HCT116 (cell line): Measurements from ENCODE around the gene SLC10A7. TPM values are rescaled to one million over a fixed set of nuclear protein-coding genes. Genes with fewer than 3 reads are reported as not detected.

Experiments
- ATAC-seq: fragments of 200-7000 bp; cut with Tn5 transposase; 2 replicates; pipeline ENCODE4 v1.9.1; 2020; ENCODE audit warnings: mild to moderate bottlenecking, moderate library complexity
- BruUV-seq: library from RNA; stranded (reverse); fragments of 400-500 nt; replicated peaks from 2 replicates; lab custom pipeline; 2021; lab: Mats Ljungman, UMichigan
- CTCF ChIA-PET: fragments of 300-600 bp; sonication (Branson Sonifier 250); formaldehyde crosslinking; loops from one replicate; lab custom pipeline; 2021; ENCODE audit warnings: antibody characterized with exemption; lab: Charles Lee
- POLR2A ChIA-PET: fragments of 300-600, 350-600 bp; sonication (Branson Sonifier 250); formaldehyde crosslinking; loops from one replicate; lab custom pipeline; 2021; ENCODE audit warnings: antibody characterized with exemption; lab: Charles Lee
- RAD21 ChIA-PET, 2 experiments: fragments of 300-600 bp; sonication (Branson Sonifier 250); formaldehyde crosslinking; loops; one replicate each; lab custom pipeline; 2023; ENCODE audit warnings: low total read pairs in 2 of 2; ENCODE audit not compliant: uncharacterized antibody in 2 of 2, unreplicated experiment in 2 of 2, low non-redundant PET in 1 of 2; lab: Charles Lee
- DNase-seq: peaks from one replicate; pipeline ENCODE4 v3.0.0-alpha.2; 2010; ENCODE audit warnings: low read depth, low spot score
- H2AFZ ChIP-seq: fragments of 200-600 bp; shearing (Covaris generic), sonication (generic); 2 replicates; pipeline ENCODE4 v1.6.1; 2017; ENCODE audit warnings: low read depth, mixed run types, mixed read lengths, antibody characterized with exemption, low read length; ENCODE audit not compliant: poor library complexity, severe bottlenecking
- H3K27ac ChIP-seq: 2 replicates; pipeline ENCODE4 v1.5.1; 2012; ENCODE audit warnings: low read depth, low read length
- H3K27me3 ChIP-seq: fragments of 200-600 bp; sonication (generic); 2 replicates; pipeline ENCODE4 v1.6.1; 2016; ENCODE audit warnings: mixed run types, low read length, mixed read lengths; ENCODE audit not compliant: insufficient read depth
- H3K36me3 ChIP-seq, 2 experiments: fragments of 200-500 bp in 1 of 2; fragments of 200-600 bp in 1 of 2; sonication (Bioruptor generic) in 1 of 2; sonication (generic) in 1 of 2; 2 replicates each; pipeline versions ENCODE4 v1.5.1 to v1.6.1; 2014 to 2016; ENCODE audit warnings: low read length in 2 of 2, inconsistent platforms in 1 of 2, mixed read lengths in 1 of 2, mixed run types in 1 of 2; ENCODE audit not compliant: insufficient read depth in 2 of 2, control insufficient read depth in 1 of 2
- H3K4me1 ChIP-seq, 2 experiments: fragments of 200-600 bp in 1 of 2; sonication (generic) in 1 of 2; 2 replicates each; pipeline versions ENCODE4 v1.5.1 to v1.6.1; 2012 to 2017; ENCODE audit warnings: low read length in 2 of 2, inconsistent platforms in 1 of 2, mild to moderate bottlenecking in 1 of 2, mixed read lengths in 1 of 2, mixed run types in 1 of 2, moderate library complexity in 1 of 2; ENCODE audit not compliant: insufficient read depth in 2 of 2, control insufficient read depth in 1 of 2
- H3K4me2 ChIP-seq: fragments of 200-600 bp; sonication (generic); 2 replicates; pipeline ENCODE4 v1.6.1; 2017; ENCODE audit warnings: mixed run types, low read length, mixed read lengths
- H3K4me3 ChIP-seq, 2 experiments: fragments of 200-600 bp in 1 of 2; sonication (generic) in 1 of 2; replicated peaks in 1 of 2; 2 replicates each; pipeline ENCODE4 v1.5.1; 2011 to 2016; ENCODE audit warnings: low read length in 2 of 2, control low read depth in 1 of 2, low read depth in 1 of 2, mild to moderate bottlenecking in 1 of 2, mixed read lengths in 1 of 2, mixed run types in 1 of 2
- H3K79me2 ChIP-seq: fragments of 200-600 bp; sonication (generic); 2 replicates; pipeline ENCODE4 v1.6.1; 2017; ENCODE audit warnings: mild to moderate bottlenecking, mixed run types, low read length, moderate library complexity, mixed read lengths; ENCODE audit not compliant: insufficient read depth
- H3K9ac ChIP-seq: fragments of 200-600 bp; sonication (generic); 2 replicates; pipeline ENCODE4 v1.6.1; 2016; ENCODE audit warnings: low read length, mixed read lengths
- H3K9me2 ChIP-seq: fragments of 200-600 bp; sonication (generic), shearing (Covaris generic); 2 replicates; pipeline ENCODE4 v1.6.1; 2017; ENCODE audit warnings: mixed run types, mild to moderate bottlenecking, moderate library complexity; ENCODE audit not compliant: insufficient read depth
- H3K9me3 ChIP-seq, 2 experiments: fragments of 200-500 bp in 1 of 2; fragments of 200-600 bp in 1 of 2; sonication (Bioruptor generic) in 1 of 2; sonication (generic) in 1 of 2; 2 replicates each; pipeline ENCODE4 v1.6.1; 2014 to 2017; ENCODE audit warnings: low read length in 2 of 2, mixed read lengths in 2 of 2, inconsistent platforms in 1 of 2, low read depth in 1 of 2, mild to moderate bottlenecking in 1 of 2, mixed run types in 1 of 2, moderate library complexity in 1 of 2; ENCODE audit not compliant: control insufficient read depth in 1 of 2, insufficient read depth in 1 of 2
- H4K20me1 ChIP-seq: fragments of 200-600 bp; sonication (generic), shearing (Covaris generic); 2 replicates; pipeline ENCODE4 v1.6.1; 2017; ENCODE audit warnings: mixed run types, mild to moderate bottlenecking, moderate library complexity; ENCODE audit not compliant: insufficient read depth
- CBX3 ChIP-seq: IDR thresholded peaks from 2 replicates; pipeline ENCODE4 v1.6.1; 2012; ENCODE audit warnings: low read depth
- EZH2phosphoT487 ChIP-seq: fragments of 200-600 bp; IDR thresholded peaks from 2 replicates; pipeline ENCODE4 v1.6.1; 2018; ENCODE audit warnings: antibody characterized with exemption, borderline replicate concordance
- POLR2A ChIP-seq: IDR thresholded peaks from 2 replicates; pipeline ENCODE4 v1.7.0; 2011; ENCODE audit warnings: borderline replicate concordance; ENCODE audit not compliant: insufficient read depth, insufficient read length; ENCODE audit errors: extremely low read depth
- POLR2AphosphoS5 ChIP-seq: IDR thresholded peaks from 2 replicates; pipeline ENCODE4 v1.6.1; 2011; ENCODE audit warnings: mild to moderate bottlenecking, low read depth, low read length, moderate library complexity
- RAD21 ChIP-seq: IDR thresholded peaks from 2 replicates; pipeline ENCODE4 v1.6.1; 2012; ENCODE audit warnings: low read depth, mild to moderate bottlenecking
- REST ChIP-seq: IDR thresholded peaks from 2 replicates; pipeline ENCODE4 v1.6.1; 2012; ENCODE audit warnings: low read depth
- SRF ChIP-seq: IDR thresholded peaks from 2 replicates; pipeline ENCODE4 v1.6.1; 2012; ENCODE audit warnings: low read depth
- ZNF274 ChIP-seq: fragments of 200-500 bp; sonication (Bioruptor generic); IDR thresholded peaks from 2 replicates; pipeline ENCODE4 v1.6.1; 2014; ENCODE audit warnings: mild to moderate bottlenecking, low read depth, low read length, inconsistent platforms
- intact Hi-C: fragments of 100-400 bp; cut with micrococcal nuclease; formaldehyde crosslinking; loops from 2 replicates; pipeline ENCODE4 v1.10.0; 2022
- total RNA-seq: library from RNA; stranded (reverse); gene quantifications from one replicate; pipeline ENCODE4 v1.2.1, GENCODE V29; 2021; ENCODE audit not compliant: unreplicated experiment
- TF ChIP-seq, protein P1 (sequence below), 3 experiments: fragments of 200-600 bp in 1 of 3; sonication (generic) in 1 of 3; IDR thresholded peaks in 2 of 3; conservative IDR thresholded peaks in 1 of 3; 2 replicates each; pipeline ENCODE4 v1.5.1; 2012 to 2017; ENCODE audit warnings: low read depth in 2 of 3, low read length in 2 of 3, antibody characterized with exemption in 1 of 3, borderline replicate concordance in 1 of 3, control low read depth in 1 of 3, mild to moderate bottlenecking in 1 of 3, mixed read lengths in 1 of 3, mixed run types in 1 of 3, moderate library complexity in 1 of 3; ENCODE audit not compliant: insufficient read depth in 1 of 3

SLC10A7 gene
- total RNA-seq, 1 experiment from 2014 or later = 5.5 TPM

DNA sequence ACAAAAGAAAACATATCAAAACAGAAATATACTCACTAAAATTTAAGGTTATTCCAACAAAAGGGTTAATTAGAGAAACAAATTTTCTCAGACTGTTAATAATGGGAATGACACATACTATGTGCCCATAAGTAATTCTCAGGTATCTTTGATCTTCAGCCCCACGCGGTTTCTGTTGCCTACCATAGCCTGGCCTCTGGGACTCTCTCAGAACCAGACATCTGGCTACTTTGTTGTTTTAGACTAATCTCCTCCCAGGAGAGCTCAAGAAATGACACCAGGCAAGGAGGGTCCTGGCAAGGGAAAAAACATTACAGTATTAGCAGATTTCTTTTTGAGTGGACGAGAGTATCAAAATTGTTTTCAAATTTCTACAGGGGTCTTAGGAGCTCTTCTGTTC lies 43.7 kb downstream of the SLC10A7 start:
- Histone ChIP-seq H3K27ac (no peak overlapping the region), H3K79me2 (no peaks in the 10 kb centered on the region), H3K9ac (no peak overlapping the region), H3K9me2 (no peaks in the 10 kb centered on the region), H3K4me3 (no peak overlapping the region), H4K20me1 (no peaks in the 10 kb centered on the region), H3K36me3 (no peaks in the 10 kb centered on the region), H2AFZ (no peak overlapping the region), H3K4me1 (no peaks in the 10 kb centered on the region), H3K4me2 (no peak overlapping the region), H3K27me3 (no peaks in the 10 kb centered on the region), H3K9me3 (no peaks in the 10 kb centered on the region)
- intact Hi-C loops = no loop called here
- POLR2A ChIA-PET = no interaction called here
- TF ChIP-seq, protein P1, sequence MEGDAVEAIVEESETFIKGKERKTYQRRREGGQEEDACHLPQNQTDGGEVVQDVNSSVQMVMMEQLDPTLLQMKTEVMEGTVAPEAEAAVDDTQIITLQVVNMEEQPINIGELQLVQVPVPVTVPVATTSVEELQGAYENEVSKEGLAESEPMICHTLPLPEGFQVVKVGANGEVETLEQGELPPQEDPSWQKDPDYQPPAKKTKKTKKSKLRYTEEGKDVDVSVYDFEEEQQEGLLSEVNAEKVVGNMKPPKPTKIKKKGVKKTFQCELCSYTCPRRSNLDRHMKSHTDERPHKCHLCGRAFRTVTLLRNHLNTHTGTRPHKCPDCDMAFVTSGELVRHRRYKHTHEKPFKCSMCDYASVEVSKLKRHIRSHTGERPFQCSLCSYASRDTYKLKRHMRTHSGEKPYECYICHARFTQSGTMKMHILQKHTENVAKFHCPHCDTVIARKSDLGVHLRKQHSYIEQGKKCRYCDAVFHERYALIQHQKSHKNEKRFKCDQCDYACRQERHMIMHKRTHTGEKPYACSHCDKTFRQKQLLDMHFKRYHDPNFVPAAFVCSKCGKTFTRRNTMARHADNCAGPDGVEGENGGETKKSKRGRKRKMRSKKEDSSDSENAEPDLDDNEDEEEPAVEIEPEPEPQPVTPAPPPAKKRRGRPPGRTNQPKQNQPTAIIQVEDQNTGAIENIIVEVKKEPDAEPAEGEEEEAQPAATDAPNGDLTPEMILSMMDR (IDR thresholded peaks at IDR 0.05 in 2 of 3, conservative IDR thresholded peaks at IDR 0.05 in 1 of 3; ENCODE audit: borderline replicate concordance in 1 of 3, insufficient read depth in 1 of 3, low read depth in 2 of 3, low read length in 2 of 3) = no peak
- TF ChIP-seq EZH2phosphoT487 (no peak), CBX3 (no peak), ZNF274 (no peak), POLR2AphosphoS5 (no peak), SRF (no peak), POLR2A (no peak), RAD21 (no peak), REST (no peak)
- no peak for ATAC-seq
- BruUV-seq = no TSS peak
- no peak for DNase-seq
- RAD21 ChIA-PET = no interaction called here
- CTCF ChIA-PET = no interaction called here
